Fibroblast of mammary gland (primary cell): ENCODE data around the gene BPIFA1.

Experiments used
- DNase-seq: peaks from one replicate; pipeline ENCODE4 v3.0.0-alpha.2; 2010; ENCODE audit warnings: low read depth
- H3K4me3 ChIP-seq: 2 replicates; pipeline ENCODE4 v1.5.1; 2011; ENCODE audit warnings: low read depth, mild to moderate bottlenecking, low read length, moderate library complexity; ENCODE audit not compliant: control insufficient read depth
- CTCF ChIP-seq: conservative IDR thresholded peaks from 2 replicates; pipeline ENCODE4 v1.5.1; 2011; ENCODE audit warnings: low read depth, low read length, inconsistent platforms; ENCODE audit not compliant: control insufficient read depth, insufficient read depth

The BPIFA1 gene

GRCh38 chr20:33202451-33202850 is 33.3 kb upstream of the BPIFA1 start:
- DNase-seq = no peak
- H3K4me3 ChIP-seq = no peak overlapping the region
- TF ChIP-seq CTCF = no peak

GRCh38 chr20:33203444-33203843 is 32.4 kb upstream of the BPIFA1 start:
- no peak for DNase-seq
- H3K4me3 ChIP-seq = no peak overlapping the region
- TF ChIP-seq CTCF = no peak

- no peak overlapping the region for H3K4me3 ChIP-seq
- DNase-seq = peak; percentile 49
- TF ChIP-seq CTCF = no peak
These were observed 26.0 kb upstream of the BPIFA1 start for GRCh38 chr20:33209789-33210188.

GRCh38 chr20:33210371-33210770 is 25.4 kb upstream of the BPIFA1 start:
- H3K4me3 ChIP-seq = no peak overlapping the region
- DNase-seq = no peak
- no peak for TF ChIP-seq CTCF

- DNase-seq = peak; percentile 44
- peak; percentile 42 for TF ChIP-seq CTCF
- H3K4me3 ChIP-seq = no peak overlapping the region
These were observed 23.9 kb upstream of the BPIFA1 start for GRCh38 chr20:33211817-33212424.

GRCh38 chr20:33217052-33217451 is 18.7 kb upstream of the BPIFA1 start, which contains the start of gene BPIFA3:
Gene BPIFA3, plus strand, starts transcription at chr20:33217352. Its CDS starts 185 bp downstream, at chr20:33217537.
- no peak within 1 kb of the TSS for H3K4me3 ChIP-seq
- DNase-seq = no peak
- no peak for TF ChIP-seq CTCF

GRCh38 chr20:33224399-33224798 is 11.4 kb upstream of the BPIFA1 start:
- no peak overlapping the region for H3K4me3 ChIP-seq
- no peak for DNase-seq
- no peak for TF ChIP-seq CTCF
